ENCODE measurements around the gene IRF3. TPM values are rescaled to one million over a fixed set of nuclear protein-coding genes. Genes with fewer than 3 reads are reported as not detected.

The IRF3 gene
- polyA plus RNA-seq, 1 donor (not counting 4 experiments of a cell fraction or from before 2014, with no cell fraction given): 50.4 TPM

- Histone ChIP-seq H3K4me3 (ENCODE audit: control insufficient read depth in 2 of 3, extremely low read depth in 1 of 3, insufficient read depth in 2 of 3, low read depth in 1 of 3, low read length in 3 of 3) (peak within 1 kb of the TSS; percentile 71 to 93 (median 90)), H3K4me1 (ENCODE audit: control insufficient read depth, extremely low read depth, insufficient read depth, low read length) (peaks cover 24% of the 10 kb centered on the region), H3K36me3 (ENCODE audit: control insufficient read depth in 2 of 2, extremely low read depth in 1 of 2, insufficient read depth in 2 of 2, low read length in 2 of 2) (peaks cover 12% of the 10 kb centered on the region in 2 experiments), H3K79me2 (ENCODE audit: control insufficient read depth, insufficient read depth, low read length) (peaks cover 54% of the 10 kb centered on the region), H3K9me3 (ENCODE audit: control insufficient read depth, low read depth, low read length) (no peaks in the 10 kb centered on the region), H3K27me3 (ENCODE audit: control insufficient read depth, extremely low read depth, insufficient read depth, low read length) (no peaks in the 10 kb centered on the region), H3K27ac (ENCODE audit: control insufficient read depth, insufficient read depth, low read length) (peak within 1 kb of the TSS; percentile 100), H3K9ac (ENCODE audit: control insufficient read depth, extremely low read depth, insufficient read depth, low read length) (peak within 1 kb of the TSS; percentile 100), H2AFZ (ENCODE audit: control insufficient read depth, low read length) (no peak within 1 kb of the TSS), H3K9me1 (ENCODE audit: control insufficient read depth, extremely low read depth, insufficient read depth, low read length) (no peaks in the 10 kb centered on the region), H3K4me2 (ENCODE audit: control insufficient read depth, extremely low read depth, insufficient read depth, low read depth, low read length) (peak within 1 kb of the TSS; percentile 99), H4K20me1 (ENCODE audit: control insufficient read depth, extremely low read depth, insufficient read depth, low read length) (peaks cover 2% of the 10 kb centered on the region)
- TF ChIP-seq CTCF (optimal IDR thresholded peaks at IDR 0.05 in 1 of 3, IDR thresholded peaks at IDR 0.05 in 1 of 3, conservative IDR thresholded peaks at IDR 0.05 in 1 of 3; ENCODE audit: extremely low read depth in 1 of 3, insufficient read depth in 2 of 3, low read length in 3 of 3) (no peak), EZH2 (IDR thresholded peaks at IDR 0.05; ENCODE audit: low read length) (no peak)
- FAIRE-seq: peak; percentile 74
- peak; percentile 99 for DNase-seq (ENCODE audit: low read depth, low spot score)
- dilution Hi-C loops (cut with MboI; ENCODE audit: extremely low pct_ligation_motif_present, low sequenced_read_pairs): no loop called here
These were observed 25.4 kb downstream of the IRF3 start, which contains the start of gene RRAS for GRCh38 chr19:49640113-49640898. TSS of gene RRAS (minus strand) at chr19:49640143. CDS start at chr19:49640098, 45 bp downstream.

- H3K9me3 ChIP-seq (ENCODE audit: control insufficient read depth, low read depth, low read length): no peaks in the 10 kb centered on the region
- FAIRE-seq (no peak), DNase-seq (ENCODE audit: low read depth, low spot score) (no peak)
- H3K4me3 ChIP-seq (ENCODE audit: control insufficient read depth in 2 of 3, extremely low read depth in 1 of 3, insufficient read depth in 2 of 3, low read depth in 1 of 3, low read length in 3 of 3): peak overlapping the region; percentile 71 to 93 (median 90)
- peaks cover 14% of the 10 kb centered on the region in 2 experiments for H3K36me3 ChIP-seq (ENCODE audit: control insufficient read depth in 2 of 2, extremely low read depth in 1 of 2, insufficient read depth in 2 of 2, low read length in 2 of 2)
- peaks cover 24% of the 10 kb centered on the region for H3K4me1 ChIP-seq (ENCODE audit: control insufficient read depth, extremely low read depth, insufficient read depth, low read length)
- no peaks in the 10 kb centered on the region for H3K9me1 ChIP-seq (ENCODE audit: control insufficient read depth, extremely low read depth, insufficient read depth, low read length)
- no peak overlapping the region for H2AFZ ChIP-seq (ENCODE audit: control insufficient read depth, low read length)
- H3K79me2 ChIP-seq (ENCODE audit: control insufficient read depth, insufficient read depth, low read length): peaks cover 46% of the 10 kb centered on the region
- TF ChIP-seq CTCF (optimal IDR thresholded peaks at IDR 0.05 in 1 of 3, IDR thresholded peaks at IDR 0.05 in 1 of 3, conservative IDR thresholded peaks at IDR 0.05 in 1 of 3; ENCODE audit: extremely low read depth in 1 of 3, insufficient read depth in 2 of 3, low read length in 3 of 3): no peak
- TF ChIP-seq EZH2 (IDR thresholded peaks at IDR 0.05; ENCODE audit: low read length): no peak
- no peaks in the 10 kb centered on the region for H4K20me1 ChIP-seq (ENCODE audit: control insufficient read depth, extremely low read depth, insufficient read depth, low read length)
- peak overlapping the region; percentile 78 for H3K27ac ChIP-seq (ENCODE audit: control insufficient read depth, insufficient read depth, low read length)
- no peaks in the 10 kb centered on the region for H3K27me3 ChIP-seq (ENCODE audit: control insufficient read depth, extremely low read depth, insufficient read depth, low read length)
- H3K9ac ChIP-seq (ENCODE audit: control insufficient read depth, extremely low read depth, insufficient read depth, low read length): peak overlapping the region; percentile 89
- H3K4me2 ChIP-seq (ENCODE audit: control insufficient read depth, extremely low read depth, insufficient read depth, low read depth, low read length): peak overlapping the region; percentile 81
- dilution Hi-C loops (cut with MboI; ENCODE audit: extremely low pct_ligation_motif_present, low sequenced_read_pairs): no loop called here
These were observed 26.1 kb downstream of the IRF3 start for GRCh38 chr19:49639401-49640112.

Measured in keratinocyte (primary cell).